Naive thymus-derived CD4-positive, alpha-beta T cell (primary cell): ENCODE data around the gene EGFL7. TPM values are rescaled to one million over a fixed set of nuclear protein-coding genes. Genes with fewer than 3 reads are reported as not detected.

Experiments used
- ATAC-seq: fragments of 150-1000 bp; cut with Tn5 transposase; 2 replicates; pipeline ENCODE4 v1.10.0; 2021; ENCODE audit warnings: mild to moderate bottlenecking, moderate library complexity
- CTCF ChIA-PET: fragments of 350-600 bp; sonication (Branson Sonifier 250); formaldehyde crosslinking; loops from one replicate; lab custom pipeline; 2021; ENCODE audit warnings: antibody characterized with exemption; lab: Charles Lee
- POLR2A ChIA-PET: fragments of 350-600 bp; sonication (Branson Sonifier 250); formaldehyde crosslinking; loops from one replicate; lab custom pipeline; 2021; ENCODE audit warnings: antibody characterized with exemption, inconsistent platforms; lab: Charles Lee
- DNase-seq, 9 donors: peaks; one replicate each; pipeline versions ENCODE4 v3.0.0 to v3.0.0-alpha.2; 2020 to 2022; ENCODE audit warnings: mixed read lengths in 1 of 9
- H3K27ac ChIP-seq: one replicate; pipeline ENCODE4 v1.7.0; 2013; ENCODE audit warnings: mild to moderate bottlenecking, low read depth, low read length, moderate library complexity
- H3K27me3 ChIP-seq, 2 donors: one replicate each; pipeline ENCODE4 v1.7.0; 2013; ENCODE audit warnings: low read length in 2 of 2, mild to moderate bottlenecking in 2 of 2, moderate library complexity in 2 of 2; ENCODE audit not compliant: control insufficient read depth in 2 of 2, insufficient read depth in 2 of 2
- H3K36me3 ChIP-seq, 3 experiments: 1 replicate in 2 of 3; 2 replicates in 1 of 3; pipeline ENCODE4 v1.7.0; 2013; ENCODE audit warnings: low read length in 3 of 3, mild to moderate bottlenecking in 3 of 3, moderate library complexity in 1 of 3; ENCODE audit not compliant: insufficient read depth in 3 of 3, control insufficient read depth in 2 of 3
- H3K4me1 ChIP-seq, 2 donors: one replicate each; pipeline ENCODE4 v1.7.0; 2013; ENCODE audit warnings: low read length in 2 of 2, mild to moderate bottlenecking in 2 of 2, moderate library complexity in 1 of 2; ENCODE audit not compliant: control insufficient read depth in 2 of 2, insufficient read depth in 2 of 2
- H3K4me3 ChIP-seq: 2 replicates; pipeline ENCODE4 v1.7.0; 2013; ENCODE audit warnings: mild to moderate bottlenecking, low read length
- H3K9me3 ChIP-seq, 3 experiments: 1 replicate in 2 of 3; 2 replicates in 1 of 3; pipeline ENCODE4 v1.7.0; 2013; ENCODE audit warnings: low read length in 3 of 3; ENCODE audit not compliant: control insufficient read depth in 2 of 3
- H3K27ac Mint-ChIP-seq, 9 donors: one replicate each; pipeline ENCODE4 v1.8.0; 2020 to 2022; ENCODE audit warnings: mixed read lengths in 9 of 9, mild to moderate bottlenecking in 8 of 9, moderate library complexity in 5 of 9, inconsistent platforms in 2 of 9
- H3K27me3 Mint-ChIP-seq, 5 donors: one replicate each; pipeline ENCODE4 v1.8.0; 2021 to 2022; ENCODE audit warnings: mixed read lengths in 5 of 5, mild to moderate bottlenecking in 1 of 5
- H3K36me3 Mint-ChIP-seq, 5 donors: one replicate each; pipeline ENCODE4 v1.8.0; 2020 to 2022; ENCODE audit warnings: mixed read lengths in 5 of 5, mild to moderate bottlenecking in 3 of 5, inconsistent platforms in 1 of 5
- H3K4me1 Mint-ChIP-seq, 7 donors: one replicate each; pipeline ENCODE4 v1.8.0; 2020 to 2022; ENCODE audit warnings: mixed read lengths in 7 of 7, mild to moderate bottlenecking in 3 of 7, inconsistent platforms in 1 of 7
- H3K4me3 Mint-ChIP-seq, 10 donors: one replicate each; pipeline ENCODE4 v1.8.0; 2020 to 2022; ENCODE audit warnings: mild to moderate bottlenecking in 10 of 10, mixed read lengths in 10 of 10, moderate library complexity in 6 of 10, inconsistent platforms in 2 of 10
- H3K9me3 Mint-ChIP-seq, 11 donors: one replicate each; pipeline ENCODE4 v1.8.0; 2020 to 2022; ENCODE audit warnings: mixed read lengths in 11 of 11, mild to moderate bottlenecking in 4 of 11, inconsistent platforms in 1 of 11, moderate library complexity in 1 of 11
- intact Hi-C, 2 donors: fragments of 100-400 bp; cut with micrococcal nuclease; formaldehyde crosslinking; loops; one replicate each; pipeline ENCODE4 v1.15.1; 2023
- polyA plus RNA-seq, 2 donors: library from polyadenylated mRNA; unstranded; fragments of 300-500 nt; fragmentation: Illumina TruSeq; gene quantifications; one replicate each; pipeline ENCODE4 v1.2.3, GENCODE V29; 2021
- total RNA-seq, 6 experiments: library from RNA in 5 of 6; stranded (reverse) in 5 of 6; gene quantifications; 1 replicate in 5 of 6; 2 replicates in 1 of 6; pipeline ENCODE4 v1.2.3 and lab custom pipeline; 2021 to 2026

Gene EGFL7
- total and polyA plus RNA-seq, 7 experiments from 2014 or later = 0.56 to 2.3 (median 0.97) TPM; not detected in 4

DNA sequence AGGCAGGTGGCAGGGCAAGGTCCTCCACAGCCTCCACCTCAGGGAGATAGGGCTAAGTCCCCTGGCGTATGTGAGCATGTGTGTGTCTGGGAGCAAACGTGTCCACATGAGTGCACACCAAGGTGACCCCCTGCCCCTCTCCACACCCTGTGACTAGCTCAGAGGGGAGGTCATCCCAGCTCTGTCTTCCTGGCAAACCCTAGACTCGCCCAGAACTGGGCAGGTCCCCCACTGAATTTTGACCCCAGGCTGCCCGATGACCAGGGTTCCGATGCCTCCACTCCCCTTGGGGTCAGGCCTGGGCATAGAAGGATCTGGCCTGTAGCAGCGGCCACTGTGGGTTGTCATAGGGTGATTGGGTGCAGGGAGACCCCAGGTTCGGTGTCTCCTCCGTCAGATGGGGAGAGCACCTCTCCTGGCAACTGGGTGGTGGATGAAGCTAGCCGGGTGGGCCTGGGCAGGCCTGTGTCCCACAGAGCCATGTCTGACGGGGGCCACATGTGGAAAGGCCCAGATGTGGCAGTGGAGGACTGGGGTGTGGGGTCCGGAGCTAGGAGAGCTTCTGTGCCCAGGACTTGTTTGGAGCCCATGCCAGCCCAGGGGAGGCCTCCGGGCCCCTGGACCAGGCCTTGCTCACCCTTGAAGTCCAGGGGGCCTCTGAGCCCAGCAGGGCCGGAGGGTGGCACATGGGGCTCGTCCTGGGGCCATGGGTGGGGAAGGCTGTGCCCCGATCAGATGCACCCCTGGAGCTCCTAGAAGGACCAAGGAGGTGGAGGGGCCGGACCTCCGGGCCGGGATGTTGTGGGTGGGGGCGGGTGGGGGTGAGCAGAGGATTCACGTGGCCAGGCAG is 55.9 kb downstream of the EGFL7 start:
- Mint-ChIP-seq H3K27ac (no peak overlapping the region), H3K4me1 (peaks cover 0 to 4% (median 1%) of the 10 kb centered on the region in 7 donors), H3K9me3 (peaks cover 0 to 2% (median 0%) of the 10 kb centered on the region in 11 donors), H3K4me3 (no peak overlapping the region), H3K36me3 (peaks cover 0 to 2% (median under 1%) of the 10 kb centered on the region in 5 donors), H3K27me3 (peaks cover 5 to 14% (median 13%) of the 10 kb centered on the region in 5 donors)
- CTCF ChIA-PET = no interaction called here
- POLR2A ChIA-PET = interaction anchor here (0.7 to 1.8 kb wide), 2 partner anchors 8 to 10 kb away, joined by 6 read pairs; no protein-coding TSS in a partner anchor
- H3K4me1 ChIP-seq = no peaks in the 10 kb centered on the region
- H3K27me3 ChIP-seq = no peaks in the 10 kb centered on the region
- intact Hi-C loops = no loop called here
- H3K9me3 ChIP-seq = no peaks in the 10 kb centered on the region
- DNase-seq (no peak), ATAC-seq (no peak)
- no peak overlapping the region for H3K27ac ChIP-seq
- H3K4me3 ChIP-seq = no peak overlapping the region
- H3K36me3 ChIP-seq = peaks cover 0 to 30% (median 0%) of the 10 kb centered on the region in 3 experiments

DNA sequence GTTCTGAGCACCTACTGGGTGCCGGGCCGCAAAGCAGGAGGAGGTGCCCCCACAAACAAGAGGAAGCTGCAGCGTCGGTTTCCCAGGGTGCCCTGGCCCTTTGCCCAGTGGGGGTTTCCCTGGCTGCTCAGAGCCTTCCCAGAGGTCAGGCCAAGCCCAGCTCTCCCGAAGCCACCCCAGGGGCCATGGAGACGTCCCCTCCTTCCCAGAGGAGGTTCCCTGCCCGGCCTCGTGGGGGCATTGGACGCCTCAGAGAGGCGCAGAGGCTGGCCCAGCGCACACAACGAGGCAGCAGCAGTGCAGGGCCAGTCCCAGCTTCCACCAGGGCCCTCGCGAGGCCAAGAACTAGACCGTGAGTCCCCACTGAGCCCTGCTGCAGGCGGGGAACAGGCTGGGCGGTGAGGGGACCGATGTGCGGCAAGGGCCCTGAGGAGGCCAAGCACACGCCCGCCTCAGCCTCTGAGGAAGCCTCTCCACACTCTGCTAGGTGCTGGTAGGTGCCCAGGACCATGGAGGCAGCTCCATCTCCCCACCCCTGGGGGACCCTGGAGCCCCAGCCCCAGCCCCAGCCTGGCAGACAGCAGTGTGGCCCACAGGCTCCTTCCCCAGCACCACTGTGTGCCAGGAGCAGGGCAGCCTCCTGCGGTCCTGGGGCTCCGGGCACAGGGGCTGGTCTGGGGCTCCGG is 56.6 kb downstream of the EGFL7 start:
- POLR2A ChIA-PET = interaction anchor here (0.7 to 1.8 kb wide), 2 partner anchors 8 to 9 kb away, joined by 6 read pairs; no protein-coding TSS in a partner anchor

DNA sequence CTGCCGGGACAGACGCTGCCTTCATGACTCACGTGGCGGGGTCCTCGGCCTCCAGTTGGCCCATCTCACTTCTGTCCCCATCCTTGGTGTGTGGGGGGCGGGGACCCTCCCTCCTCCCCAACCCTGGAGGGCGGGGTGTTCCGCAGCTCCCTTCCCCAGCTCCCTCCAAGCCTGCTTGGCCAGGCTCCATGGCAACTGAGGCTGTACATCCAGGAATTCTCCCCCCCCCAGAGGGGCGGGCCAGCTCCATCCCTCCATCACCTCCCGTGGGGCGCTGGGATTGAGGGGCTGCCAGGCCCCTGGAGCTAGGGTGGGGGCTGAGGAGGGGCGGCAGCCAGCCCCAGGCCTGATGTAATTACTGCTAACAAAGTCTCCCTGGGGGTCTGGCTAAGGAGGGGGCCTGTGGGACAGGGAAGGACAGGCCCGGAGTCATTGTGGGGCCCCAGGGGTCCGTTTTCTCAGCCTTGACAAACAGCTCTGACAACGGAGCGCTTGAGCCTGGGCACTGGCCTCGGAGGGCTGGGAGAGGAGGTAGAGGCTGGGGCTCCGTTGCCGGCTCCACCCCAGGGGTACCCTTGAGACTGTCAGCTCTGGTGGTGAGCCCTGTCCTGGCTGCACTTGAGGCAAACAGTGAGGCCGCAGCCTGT is 57.7 kb downstream of the EGFL7 start:
- Mint-ChIP-seq H3K36me3 (peaks cover 0 to 11% (median 5%) of the 10 kb centered on the region in 5 donors), H3K27ac (no peak overlapping the region), H3K9me3 (peaks cover 0 to 2% (median 0%) of the 10 kb centered on the region in 11 donors), H3K4me3 (no peak overlapping the region), H3K4me1 (peaks cover 4 to 14% (median 10%) of the 10 kb centered on the region in 7 donors), H3K27me3 (peaks cover 5 to 7% (median 6%) of the 10 kb centered on the region in 5 donors)
- CTCF ChIA-PET = no interaction called here
- Histone ChIP-seq H3K36me3 (peaks cover 0 to 46% (median 2%) of the 10 kb centered on the region in 3 experiments), H3K4me3 (no peak overlapping the region), H3K4me1 (no peaks in the 10 kb centered on the region), H3K27me3 (no peaks in the 10 kb centered on the region), H3K27ac (no peak overlapping the region), H3K9me3 (no peaks in the 10 kb centered on the region)
- POLR2A ChIA-PET = no interaction called here
- ATAC-seq (no peak), DNase-seq (no peak)
- intact Hi-C loops = no loop called here

More for the DNA sequence above, 56.6 kb downstream of the EGFL7 start:
- H3K4me1 Mint-ChIP-seq = peaks cover under 1 to 10% (median 8%) of the 10 kb centered on the region in 7 donors
- DNase-seq (no peak), ATAC-seq (peak; percentile 55)
- Histone ChIP-seq H3K9me3 (no peaks in the 10 kb centered on the region), H3K36me3 (peaks cover 0 to 37% (median 0%) of the 10 kb centered on the region in 3 experiments), H3K4me1 (no peaks in the 10 kb centered on the region), H3K4me3 (no peak overlapping the region), H3K27ac (no peak overlapping the region), H3K27me3 (no peaks in the 10 kb centered on the region)
- H3K27ac Mint-ChIP-seq = peak overlapping the region in 1 of 9 donors; percentile 65
- intact Hi-C loops = no loop called here
- CTCF ChIA-PET = no interaction called here
- peaks cover 5 to 8% (median 7%) of the 10 kb centered on the region in 5 donors for H3K27me3 Mint-ChIP-seq
- H3K9me3 Mint-ChIP-seq = peaks cover 0 to 2% (median 0%) of the 10 kb centered on the region in 11 donors
- H3K4me3 Mint-ChIP-seq = no peak overlapping the region
- H3K36me3 Mint-ChIP-seq = peaks cover 0 to 9% (median 3%) of the 10 kb centered on the region in 5 donors

- no peaks in the 10 kb centered on the region for H3K27me3 ChIP-seq
- intact Hi-C loops = no loop called here
- H3K9me3 ChIP-seq = no peaks in the 10 kb centered on the region
- H3K4me1 Mint-ChIP-seq = peaks cover 4 to 19% (median 13%) of the 10 kb centered on the region in 7 donors
- peaks cover 3 to 5% of the 10 kb centered on the region in 2 donors for H3K4me1 ChIP-seq
- H3K27me3 Mint-ChIP-seq = peaks cover 1 to 4% (median 2%) of the 10 kb centered on the region in 5 donors
- DNase-seq (no peak), ATAC-seq (no peak)
- no peak overlapping the region for H3K4me3 Mint-ChIP-seq
- no peak overlapping the region for H3K4me3 ChIP-seq
- H3K36me3 Mint-ChIP-seq = peaks cover 0 to 11% (median 7%) of the 10 kb centered on the region in 5 donors
- peaks cover 4 to 51% (median 7%) of the 10 kb centered on the region in 3 experiments for H3K36me3 ChIP-seq
- ChIA-PET POLR2A (no interaction called here), CTCF (no interaction called here)
- H3K27ac ChIP-seq = no peak overlapping the region
- H3K9me3 Mint-ChIP-seq = peaks cover 0 to under 1% (median 0%) of the 10 kb centered on the region in 11 donors
- peak overlapping the region in 3 of 9 donors; percentile 56 to 59 (median 58) for H3K27ac Mint-ChIP-seq
These were observed 58.2 kb downstream of the EGFL7 start for GRCh38 chr9:136720898-136721338.

GRCh38 chr9:136721339-136722092 is 58.8 kb downstream of the EGFL7 start:
- H3K4me1 ChIP-seq = peaks cover 9 to 11% of the 10 kb centered on the region in 2 donors
- Mint-ChIP-seq H3K4me1 (peaks cover 7 to 25% (median 19%) of the 10 kb centered on the region in 7 donors), H3K27me3 (no peaks in the 10 kb centered on the region), H3K9me3 (no peaks in the 10 kb centered on the region), H3K36me3 (peaks cover 0 to 17% (median 9%) of the 10 kb centered on the region in 5 donors), H3K4me3 (no peak overlapping the region), H3K27ac (peak overlapping the region in 3 of 9 donors; percentile 56 to 59 (median 58))
- H3K4me3 ChIP-seq = no peak overlapping the region
- no peak overlapping the region for H3K27ac ChIP-seq
- POLR2A ChIA-PET = no interaction called here
- no peak for ATAC-seq
- peaks cover 9 to 57% (median 13%) of the 10 kb centered on the region in 3 experiments for H3K36me3 ChIP-seq
- CTCF ChIA-PET = interaction anchor here (0.6 kb wide), 1 partner anchor 90 kb away, joined by 4 read pairs; no protein-coding TSS in a partner anchor
- H3K27me3 ChIP-seq = no peaks in the 10 kb centered on the region
- no peaks in the 10 kb centered on the region for H3K9me3 ChIP-seq
- intact Hi-C loops = no loop called here
- DNase-seq = no peak
